HG03039 (cell line): ENCODE data around the gene ASB5.
A peak's percentile ranks its signal among the peaks of the same experiment; 100 is the strongest.
"Not testable (repeated sequence)": the region's sequence is repeated elsewhere in the genome, so short reads cannot be mapped to it uniquely, and the experiment has no call there.

Source experiments
- ATAC-seq: cut with Tn5 transposase; IDR thresholded peaks from one replicate; pipeline ENCODE4 v1.9.1; 2021; ENCODE audit warnings: mild to moderate bottlenecking, moderate library complexity; ENCODE audit not compliant: unreplicated experiment

ASB5 gene

GRCh38 chr4:176279560-176279959 is 10.5 kb upstream of the ASB5 start:
- not testable (repeated sequence) for ATAC-seq

- peak; percentile 87 for ATAC-seq
Observed at GRCh38 chr4:176277162-176277904, 8.3 kb upstream of the ASB5 start.

GRCh38 chr4:176276710-176277109 is 7.7 kb upstream of the ASB5 start:
- ATAC-seq: no peak

GRCh38 chr4:176274441-176274840 is 5.4 kb upstream of the ASB5 start:
- ATAC-seq: no peak

- ATAC-seq: no peak
Observed at GRCh38 chr4:176273736-176274135, 4.7 kb upstream of the ASB5 start.

- no peak for ATAC-seq
Observed at GRCh38 chr4:176272799-176273198, 3.8 kb upstream of the ASB5 start.

GRCh38 chr4:176271749-176272148 is 2.7 kb upstream of the ASB5 start:
- ATAC-seq: no peak

- ATAC-seq: no peak
Observed at GRCh38 chr4:176270669-176271068, 1.6 kb upstream of the ASB5 start.

GRCh38 chr4:176266026-176266425 is 3.0 kb downstream of the ASB5 start:
- ATAC-seq: no peak

GRCh38 chr4:176262243-176262642 is 6.8 kb downstream of the ASB5 start:
- ATAC-seq: peak; percentile 69

- no peak for ATAC-seq
Observed at GRCh38 chr4:176261481-176261880, 7.5 kb downstream of the ASB5 start.

- ATAC-seq: no peak
Observed at GRCh38 chr4:176261018-176261417, 8.0 kb downstream of the ASB5 start.

- ATAC-seq: no peak
Observed at GRCh38 chr4:176259330-176260090, 9.5 kb downstream of the ASB5 start.

GRCh38 chr4:176258135-176258534 is 10.9 kb downstream of the ASB5 start:
- ATAC-seq: no peak

GRCh38 chr4:176256921-176257320 is 12.1 kb downstream of the ASB5 start:
- ATAC-seq: no peak

GRCh38 chr4:176242764-176243347 is 26.2 kb downstream of the ASB5 start:
- no peak for ATAC-seq

GRCh38 chr4:176241703-176242102 is 27.3 kb downstream of the ASB5 start:
- ATAC-seq: no peak

GRCh38 chr4:176238826-176239225 is 30.2 kb downstream of the ASB5 start:
- ATAC-seq: no peak

- no peak for ATAC-seq
Observed at GRCh38 chr4:176238157-176238610, 30.8 kb downstream of the ASB5 start.

GRCh38 chr4:176236946-176237345 is 32.1 kb downstream of the ASB5 start:
- no peak for ATAC-seq

- ATAC-seq: no peak
Observed at GRCh38 chr4:176230836-176231235, 38.2 kb downstream of the ASB5 start.

- ATAC-seq: no peak
Observed at GRCh38 chr4:176229645-176230044, 39.4 kb downstream of the ASB5 start.
